ENCODE measurements around the gene TICAM1. TPM values are rescaled to one million over a fixed set of nuclear protein-coding genes. Genes with fewer than 3 reads are reported as not detected.

Gene TICAM1
- total and polyA plus RNA-seq, 10 of the 15 experiments (the other 5 are each of a cell fraction or from before 2014, with no cell fraction given) = 0.31 to 31.1 (median 5.3) TPM

GRCh38 chr19:4831304-4831978, at the start of gene TICAM1 (continued):
- TF ChIP-seq EZH2 (IDR thresholded peaks at IDR 0.05; ENCODE audit: borderline replicate concordance, control insufficient read depth, low read depth, low read length) (no peak), ZBTB33 (IDR thresholded peaks at IDR 0.05) (no peak), SMARCA5 (IDR thresholded peaks at IDR 0.05) (peak; percentile 75; the same call in 1 of the 2 replicates), RELB (IDR thresholded peaks at IDR 0.05; ENCODE audit: low read depth) (peak; percentile 84), E4F1 (IDR thresholded peaks at IDR 0.05; ENCODE audit: borderline replicate concordance, partially characterized antibody) (no peak), NKRF (conservative IDR thresholded peaks at IDR 0.05) (peak; percentile 61), RELA (IDR thresholded peaks at IDR 0.05; ENCODE audit: borderline replicate concordance, partially characterized antibody) (peak; percentile 96), RUNX3 (IDR thresholded peaks at IDR 0.05; ENCODE audit: low read length) (peak; percentile 92), ZNF592 (IDR thresholded peaks at IDR 0.05) (no peak), ATF3 (IDR thresholded peaks at IDR 0.05; ENCODE audit: borderline replicate concordance, extremely low read depth, low read depth, low read length) (no peak), POLR2AphosphoS2 (IDR thresholded peaks at IDR 0.05; ENCODE audit: low read depth, low read length) (peak; percentile 71; the same call in 1 of the 2 replicates), NR2F1 (conservative IDR thresholded peaks at IDR 0.05) (peak; percentile 94), SUZ12 (IDR thresholded peaks at IDR 0.05; ENCODE audit: unreplicated experiment) (no peak), NR2C1 (IDR thresholded peaks at IDR 0.05) (no peak; the same call in 1 of the 2 replicates), GABPA (IDR thresholded peaks at IDR 0.05; ENCODE audit: low read depth) (no peak), JUNB (IDR thresholded peaks at IDR 0.05) (no peak)
